ENCODE results near the gene KCNC1. TPM values are rescaled to one million over a fixed set of nuclear protein-coding genes. Genes with fewer than 3 reads are reported as not detected.

Gene KCNC1
- polyA plus RNA-seq, 1 of the 3 experiments (the other 2 are of a cell fraction), result 0.18 TPM

DNA sequence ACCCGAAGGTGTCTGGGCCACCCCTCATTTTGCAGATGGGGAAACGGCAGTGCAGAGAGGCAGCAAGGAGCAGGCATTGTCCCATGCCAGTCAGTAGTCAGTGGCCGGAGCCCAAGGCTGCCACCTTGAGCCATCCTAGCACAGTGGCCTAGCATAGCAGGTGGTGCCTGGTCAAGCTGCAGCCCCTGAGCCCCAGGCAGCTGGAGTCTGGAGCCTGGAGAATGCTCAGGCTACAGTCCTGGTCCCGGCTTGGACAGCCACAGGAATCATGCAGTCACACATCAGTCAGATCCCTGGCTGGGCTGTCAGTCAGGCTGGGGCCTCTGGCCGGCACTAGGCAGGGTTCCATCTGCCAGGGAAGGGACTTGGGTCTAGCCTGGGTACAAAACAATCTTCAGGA lies 18.6 kb downstream of the KCNC1 start:
- ChIA-PET CTCF (interaction anchor here (1.0 to 3.0 kb wide), 5 partner anchors 10 to 218 kb away, joined by 3 to 17 read pairs (median 3); no protein-coding TSS in a partner anchor), POLR2A (no interaction called here)
- 51% methylated on average over 3 of the region's 5 CpGs for WGBS (ENCODE audit: low lambda C conversion rate)
- Histone ChIP-seq H2AFZ (ENCODE audit: low read depth) (no peak overlapping the region), H3K4me1 (ENCODE audit: control insufficient read depth in 1 of 2, insufficient read depth in 2 of 2, low read depth in 1 of 2, low read length in 1 of 2) (no peaks in the 10 kb centered on the region; a peak in 1 of 4 replicates), H3K9me3 (no peaks in the 10 kb centered on the region), H3K4me2 (no peak overlapping the region), H3K9me2 (no peaks in the 10 kb centered on the region), H3K9ac (no peak overlapping the region), H3K27ac (ENCODE audit: low read depth in 2 of 2, low read length in 1 of 2) (no peak overlapping the region), H3K79me2 (ENCODE audit: insufficient read depth) (no peaks in the 10 kb centered on the region), H3K4me3 (ENCODE audit: low read depth in 2 of 2, low read length in 1 of 2) (no peak overlapping the region), H3K27me3 (ENCODE audit: insufficient read depth) (0 out of 2 replicates have a peak, but pooled peaks cover 7% of the 10 kb centered on the region), H4K20me1 (ENCODE audit: insufficient read depth) (no peaks in the 10 kb centered on the region), H3K36me3 (replicated peaks in 1 of 2; ENCODE audit: control insufficient read depth in 1 of 2, insufficient read depth in 2 of 2, low read length in 1 of 2) (no peaks in the 10 kb centered on the region), H3F3A (replicated peaks; ENCODE audit: insufficient read depth) (no peaks in the 10 kb centered on the region)
- TF ChIP-seq NRF1 (IDR thresholded peaks at IDR 0.05; ENCODE audit: low read depth, low read length), result no peak
- no peak for DNase-seq

DNA sequence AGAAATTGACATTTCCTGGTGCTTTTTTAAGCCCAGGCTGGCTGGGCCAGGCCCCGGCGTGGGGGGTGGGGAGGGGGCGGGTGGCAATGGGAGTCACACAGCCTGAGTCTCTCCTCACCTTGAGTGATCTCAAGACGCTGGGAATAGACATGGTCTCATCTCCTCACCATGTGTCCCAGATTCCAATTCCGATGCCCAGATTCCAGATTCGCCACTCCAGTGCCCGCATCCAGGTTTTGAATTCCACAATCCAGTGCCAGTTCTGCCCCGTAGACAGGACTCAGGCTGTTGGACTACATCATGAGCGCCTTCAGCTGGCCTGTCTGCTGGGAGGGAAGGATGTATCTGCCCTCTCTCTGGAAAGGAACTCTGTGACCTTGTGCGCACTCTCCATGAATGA lies 19.1 kb downstream of the KCNC1 start:
- H3K27ac ChIP-seq (ENCODE audit: low read depth in 2 of 2, low read length in 1 of 2), result no peak overlapping the region

More for the DNA sequence above, 19.1 kb downstream of the KCNC1 start:
- no peaks in the 10 kb centered on the region for H3K9me3 ChIP-seq
- CTCF ChIA-PET, result interaction anchor here (1.0 kb wide), 1 partner anchor 217 kb away, joined by 3 read pairs; no protein-coding TSS in a partner anchor
- POLR2A ChIA-PET, result no interaction called here
- H3K4me1 ChIP-seq (ENCODE audit: control insufficient read depth in 1 of 2, insufficient read depth in 2 of 2, low read depth in 1 of 2, low read length in 1 of 2), result no peaks in the 10 kb centered on the region; a peak in 1 of 4 replicates
- H3K36me3 ChIP-seq (replicated peaks in 1 of 2; ENCODE audit: control insufficient read depth in 1 of 2, insufficient read depth in 2 of 2, low read length in 1 of 2), result no peaks in the 10 kb centered on the region
- 56% methylated on average over 9 of the region's 10 CpGs for WGBS (ENCODE audit: low lambda C conversion rate)
- H3K4me3 ChIP-seq (ENCODE audit: low read depth in 2 of 2, low read length in 1 of 2), result no peak overlapping the region
- no peaks in the 10 kb centered on the region for H3F3A ChIP-seq (replicated peaks; ENCODE audit: insufficient read depth)
- H3K4me2 ChIP-seq, result no peak overlapping the region
- 0 out of 2 replicates have a peak, but pooled peaks cover 7% of the 10 kb centered on the region for H3K27me3 ChIP-seq (ENCODE audit: insufficient read depth)
- H3K79me2 ChIP-seq (ENCODE audit: insufficient read depth), result no peaks in the 10 kb centered on the region
- H3K9ac ChIP-seq, result no peak overlapping the region
- no peak overlapping the region for H2AFZ ChIP-seq (ENCODE audit: low read depth)
- DNase-seq, result no peak
- no peak for TF ChIP-seq TAF1 (IDR thresholded peaks at IDR 0.05; ENCODE audit: borderline replicate concordance, low read depth, low read length)
- no peak for TF ChIP-seq FOXJ3 (CRISPR knock-in tag; IDR thresholded peaks at IDR 0.05)
- no peak for TF ChIP-seq POLR2AphosphoS5 (IDR thresholded peaks at IDR 0.05; ENCODE audit: low read depth, low read length)
- no peak for TF ChIP-seq MXI1 (IDR thresholded peaks at IDR 0.05; ENCODE audit: low read depth, low read length)
- TF ChIP-seq CTCF (IDR thresholded peaks at IDR 0.05), result no peak
- no peak for TF ChIP-seq NRF1 (IDR thresholded peaks at IDR 0.05; ENCODE audit: low read depth, low read length)
- TF ChIP-seq TEAD4 (IDR thresholded peaks at IDR 0.05; ENCODE audit: borderline replicate concordance, insufficient read depth), result no peak
- TF ChIP-seq YY1 (IDR thresholded peaks at IDR 0.05; ENCODE audit: low read depth), result no peak
- TF ChIP-seq, protein P1, sequence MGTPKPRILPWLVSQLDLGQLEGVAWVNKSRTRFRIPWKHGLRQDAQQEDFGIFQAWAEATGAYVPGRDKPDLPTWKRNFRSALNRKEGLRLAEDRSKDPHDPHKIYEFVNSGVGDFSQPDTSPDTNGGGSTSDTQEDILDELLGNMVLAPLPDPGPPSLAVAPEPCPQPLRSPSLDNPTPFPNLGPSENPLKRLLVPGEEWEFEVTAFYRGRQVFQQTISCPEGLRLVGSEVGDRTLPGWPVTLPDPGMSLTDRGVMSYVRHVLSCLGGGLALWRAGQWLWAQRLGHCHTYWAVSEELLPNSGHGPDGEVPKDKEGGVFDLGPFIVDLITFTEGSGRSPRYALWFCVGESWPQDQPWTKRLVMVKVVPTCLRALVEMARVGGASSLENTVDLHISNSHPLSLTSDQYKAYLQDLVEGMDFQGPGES (IDR thresholded peaks at IDR 0.05; ENCODE audit: low read depth, low read length), result no peak
- TF ChIP-seq, protein P2, sequence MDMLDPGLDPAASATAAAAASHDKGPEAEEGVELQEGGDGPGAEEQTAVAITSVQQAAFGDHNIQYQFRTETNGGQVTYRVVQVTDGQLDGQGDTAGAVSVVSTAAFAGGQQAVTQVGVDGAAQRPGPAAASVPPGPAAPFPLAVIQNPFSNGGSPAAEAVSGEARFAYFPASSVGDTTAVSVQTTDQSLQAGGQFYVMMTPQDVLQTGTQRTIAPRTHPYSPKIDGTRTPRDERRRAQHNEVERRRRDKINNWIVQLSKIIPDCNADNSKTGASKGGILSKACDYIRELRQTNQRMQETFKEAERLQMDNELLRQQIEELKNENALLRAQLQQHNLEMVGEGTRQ (IDR thresholded peaks at IDR 0.05; ENCODE audit: borderline replicate concordance, low read depth, low read length), result no peak
- TF ChIP-seq, protein P3, sequence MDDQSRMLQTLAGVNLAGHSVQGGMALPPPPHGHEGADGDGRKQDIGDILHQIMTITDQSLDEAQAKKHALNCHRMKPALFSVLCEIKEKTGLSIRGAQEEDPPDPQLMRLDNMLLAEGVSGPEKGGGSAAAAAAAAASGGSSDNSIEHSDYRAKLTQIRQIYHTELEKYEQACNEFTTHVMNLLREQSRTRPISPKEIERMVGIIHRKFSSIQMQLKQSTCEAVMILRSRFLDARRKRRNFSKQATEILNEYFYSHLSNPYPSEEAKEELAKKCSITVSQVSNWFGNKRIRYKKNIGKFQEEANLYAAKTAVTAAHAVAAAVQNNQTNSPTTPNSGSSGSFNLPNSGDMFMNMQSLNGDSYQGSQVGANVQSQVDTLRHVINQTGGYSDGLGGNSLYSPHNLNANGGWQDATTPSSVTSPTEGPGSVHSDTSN (IDR thresholded peaks at IDR 0.05), result no peak
- TF ChIP-seq GATA2 (CRISPR knock-in tag; IDR thresholded peaks at IDR 0.05), result no peak
- no peak for TF ChIP-seq CHD2 (IDR thresholded peaks at IDR 0.05; ENCODE audit: low read length, partially characterized antibody)
- TF ChIP-seq USF1 (IDR thresholded peaks at IDR 0.05; ENCODE audit: borderline replicate concordance, low read depth), result no peak
- TF ChIP-seq RXRA (IDR thresholded peaks at IDR 0.05; ENCODE audit: borderline replicate concordance, low read depth), result no peak
- TF ChIP-seq NFIC (IDR thresholded peaks at IDR 0.05; ENCODE audit: borderline replicate concordance), result no peak
- TF ChIP-seq GABPA (IDR thresholded peaks at IDR 0.05; ENCODE audit: low read depth), result no peak
- no peaks in the 10 kb centered on the region for H3K9me2 ChIP-seq
- H4K20me1 ChIP-seq (ENCODE audit: insufficient read depth), result no peaks in the 10 kb centered on the region

Data from SK-N-SH (cell line).